SH-SY5Y (cell line): ENCODE results near the gene GSE1.

Experiments
- GATA2 ChIP-seq: IDR thresholded peaks from 2 replicates; pipeline ENCODE4 v1.6.1; 2011; ENCODE audit warnings: mild to moderate bottlenecking, low read depth, low read length
- GATA3 ChIP-seq: IDR thresholded peaks from 2 replicates; pipeline ENCODE4 v1.6.1; 2011; ENCODE audit warnings: low read depth, mild to moderate bottlenecking, low read length, moderate library complexity

- TF ChIP-seq GATA2 (no peak), GATA3 (no peak)
These were observed 50.1 kb downstream of the GSE1 start for GRCh38 chr16:85662976-85663830.
